SK-N-MC (cell line): ENCODE results near the gene CDH18.

Source experiments
- EZH2 ChIP-seq: fragments of 200-600 bp; sonication (generic); IDR thresholded peaks from one replicate; pipeline ENCODE4 v1.6.1; 2017; ENCODE audit warnings: antibody characterized with exemption
- FOXP2 ChIP-seq: optimal IDR thresholded peaks from 2 replicates; pipeline ENCODE3; 2011; ENCODE audit warnings: mild to moderate bottlenecking, moderate library complexity; ENCODE audit not compliant: insufficient read depth; ENCODE audit errors: extremely low read length, control extremely low read depth
- POLR2AphosphoS5 ChIP-seq: IDR thresholded peaks from 2 replicates; pipeline ENCODE4 v1.6.1; 2012; ENCODE audit warnings: mild to moderate bottlenecking, low read depth, low read length, borderline replicate concordance

- TF ChIP-seq EZH2 (no peak), POLR2AphosphoS5 (no peak), FOXP2 (no peak)
These were observed 292.9 kb downstream of the CDH18 start for GRCh38 chr5:19694949-19695611.
